ENCODE results near the gene SDSL. TPM values are rescaled to one million over a fixed set of nuclear protein-coding genes. Genes with fewer than 3 reads are reported as not detected.

SDSL gene
- polyA plus RNA-seq, 1 donor (not counting 4 experiments of a cell fraction or from before 2014, with no cell fraction given) = 1.9 TPM

DNA sequence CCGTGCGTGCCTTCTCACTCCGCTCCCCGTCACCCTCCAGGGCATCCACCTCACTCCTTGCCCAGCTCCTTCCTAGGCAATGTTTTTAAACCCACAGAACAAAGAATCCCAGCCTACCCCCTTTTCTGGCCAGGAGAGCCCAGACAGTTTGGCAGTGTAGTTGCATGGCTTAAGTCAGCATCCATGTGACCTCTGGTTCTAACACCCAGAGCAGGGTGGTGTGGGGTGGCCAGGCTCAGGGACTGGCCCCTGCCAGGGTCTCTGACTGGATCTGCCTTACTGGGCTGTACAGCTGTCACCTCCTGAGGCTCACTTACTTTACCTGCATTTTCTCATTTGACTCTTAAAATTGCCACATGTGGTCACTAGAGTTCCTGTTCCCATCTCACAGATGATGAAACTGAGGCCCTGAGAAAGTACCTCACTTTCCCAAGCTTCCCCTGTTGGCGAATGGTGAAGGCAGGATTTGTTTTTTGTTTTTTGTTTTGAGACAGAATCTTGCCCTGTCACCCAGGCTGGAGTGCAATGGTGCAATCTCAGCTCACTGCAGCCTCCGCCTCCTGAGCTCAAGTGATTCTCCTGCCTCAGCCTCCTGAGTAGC lies 36.8 kb upstream of the SDSL start:
- H3K9me1 ChIP-seq (ENCODE audit: control insufficient read depth, extremely low read depth, insufficient read depth, low read length) = no peaks in the 10 kb centered on the region
- no peak overlapping the region for H3K4me3 ChIP-seq (ENCODE audit: control insufficient read depth in 2 of 3, extremely low read depth in 1 of 3, insufficient read depth in 2 of 3, low read depth in 1 of 3, low read length in 3 of 3)
- H3K79me2 ChIP-seq (ENCODE audit: control insufficient read depth, insufficient read depth, low read length) = no peaks in the 10 kb centered on the region
- H4K20me1 ChIP-seq (ENCODE audit: control insufficient read depth, extremely low read depth, insufficient read depth, low read length) = no peaks in the 10 kb centered on the region
- H3K4me2 ChIP-seq (ENCODE audit: control insufficient read depth, extremely low read depth, insufficient read depth, low read depth, low read length) = no peak overlapping the region
- H3K9ac ChIP-seq (ENCODE audit: control insufficient read depth, extremely low read depth, insufficient read depth, low read length) = no peak overlapping the region
- no peak for DNase-seq (ENCODE audit: low read depth, low spot score)
- H3K27ac ChIP-seq (ENCODE audit: control insufficient read depth, insufficient read depth, low read length) = no peak overlapping the region
- no peaks in the 10 kb centered on the region for H3K9me3 ChIP-seq (ENCODE audit: control insufficient read depth, low read depth, low read length)
- dilution Hi-C loops (cut with MboI; ENCODE audit: extremely low pct_ligation_motif_present, low sequenced_read_pairs) = no loop called here
- no peak overlapping the region for H2AFZ ChIP-seq (ENCODE audit: control insufficient read depth, low read length)
- no peaks in the 10 kb centered on the region for H3K27me3 ChIP-seq (ENCODE audit: control insufficient read depth, extremely low read depth, insufficient read depth, low read length)
- H3K4me1 ChIP-seq (ENCODE audit: control insufficient read depth, extremely low read depth, insufficient read depth, low read length) = no peaks in the 10 kb centered on the region
- no peak for FAIRE-seq
- no peak for TF ChIP-seq EZH2 (IDR thresholded peaks at IDR 0.05; ENCODE audit: low read length)
- TF ChIP-seq, protein P1, sequence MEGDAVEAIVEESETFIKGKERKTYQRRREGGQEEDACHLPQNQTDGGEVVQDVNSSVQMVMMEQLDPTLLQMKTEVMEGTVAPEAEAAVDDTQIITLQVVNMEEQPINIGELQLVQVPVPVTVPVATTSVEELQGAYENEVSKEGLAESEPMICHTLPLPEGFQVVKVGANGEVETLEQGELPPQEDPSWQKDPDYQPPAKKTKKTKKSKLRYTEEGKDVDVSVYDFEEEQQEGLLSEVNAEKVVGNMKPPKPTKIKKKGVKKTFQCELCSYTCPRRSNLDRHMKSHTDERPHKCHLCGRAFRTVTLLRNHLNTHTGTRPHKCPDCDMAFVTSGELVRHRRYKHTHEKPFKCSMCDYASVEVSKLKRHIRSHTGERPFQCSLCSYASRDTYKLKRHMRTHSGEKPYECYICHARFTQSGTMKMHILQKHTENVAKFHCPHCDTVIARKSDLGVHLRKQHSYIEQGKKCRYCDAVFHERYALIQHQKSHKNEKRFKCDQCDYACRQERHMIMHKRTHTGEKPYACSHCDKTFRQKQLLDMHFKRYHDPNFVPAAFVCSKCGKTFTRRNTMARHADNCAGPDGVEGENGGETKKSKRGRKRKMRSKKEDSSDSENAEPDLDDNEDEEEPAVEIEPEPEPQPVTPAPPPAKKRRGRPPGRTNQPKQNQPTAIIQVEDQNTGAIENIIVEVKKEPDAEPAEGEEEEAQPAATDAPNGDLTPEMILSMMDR (optimal IDR thresholded peaks at IDR 0.05 in 1 of 3, IDR thresholded peaks at IDR 0.05 in 1 of 3, conservative IDR thresholded peaks at IDR 0.05 in 1 of 3; ENCODE audit: extremely low read depth in 1 of 3, insufficient read depth in 2 of 3, low read length in 3 of 3) = no peak
- H3K36me3 ChIP-seq (ENCODE audit: control insufficient read depth in 2 of 2, extremely low read depth in 1 of 2, insufficient read depth in 2 of 2, low read length in 2 of 2) = peaks cover 0 to 30% of the 10 kb centered on the region in 2 experiments

DNA sequence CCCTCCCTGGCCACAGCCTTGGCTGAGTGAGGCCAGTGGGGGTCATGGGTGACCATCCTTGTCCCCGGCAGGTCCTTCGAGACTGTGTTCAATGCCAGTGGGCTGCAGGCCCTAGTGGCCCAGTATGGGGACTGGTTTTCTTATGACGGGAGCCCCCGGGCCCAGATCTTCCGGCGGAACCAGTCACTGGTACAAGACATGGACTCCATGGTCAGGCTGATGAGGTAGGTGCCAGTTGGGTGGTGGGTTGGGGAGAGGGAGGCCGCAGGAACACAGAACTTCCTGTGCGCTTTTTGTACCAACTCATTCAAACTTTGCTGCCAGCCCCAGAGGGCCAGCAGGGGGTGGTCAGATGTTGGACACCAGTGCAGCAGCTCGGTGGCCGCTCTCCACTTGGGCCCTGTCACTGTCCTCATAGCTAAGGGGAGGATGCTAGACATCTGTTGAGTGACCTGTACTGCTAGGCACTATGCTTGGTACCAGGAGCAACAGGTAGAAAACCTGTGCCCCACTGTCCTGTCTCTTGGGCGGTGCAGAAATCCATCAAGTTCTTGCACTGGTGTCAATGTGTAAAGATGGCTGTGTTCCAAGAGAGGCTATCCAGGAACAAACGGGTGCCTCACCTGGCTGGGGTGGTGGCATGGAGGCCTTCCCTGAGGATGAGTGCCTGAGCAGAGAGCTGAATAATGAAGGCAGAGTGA lies 35.2 kb upstream of the SDSL start:
- Histone ChIP-seq H3K36me3 (ENCODE audit: control insufficient read depth in 2 of 2, extremely low read depth in 1 of 2, insufficient read depth in 2 of 2, low read length in 2 of 2) (peaks cover 0 to 29% of the 10 kb centered on the region in 2 experiments), H3K9me3 (ENCODE audit: control insufficient read depth, low read depth, low read length) (no peaks in the 10 kb centered on the region), H3K27ac (ENCODE audit: control insufficient read depth, insufficient read depth, low read length) (no peak overlapping the region), H3K4me1 (ENCODE audit: control insufficient read depth, extremely low read depth, insufficient read depth, low read length) (no peaks in the 10 kb centered on the region), H3K27me3 (ENCODE audit: control insufficient read depth, extremely low read depth, insufficient read depth, low read length) (no peaks in the 10 kb centered on the region), H3K9ac (ENCODE audit: control insufficient read depth, extremely low read depth, insufficient read depth, low read length) (no peak overlapping the region), H4K20me1 (ENCODE audit: control insufficient read depth, extremely low read depth, insufficient read depth, low read length) (no peaks in the 10 kb centered on the region), H3K4me2 (ENCODE audit: control insufficient read depth, extremely low read depth, insufficient read depth, low read depth, low read length) (no peak overlapping the region), H3K79me2 (ENCODE audit: control insufficient read depth, insufficient read depth, low read length) (no peaks in the 10 kb centered on the region), H3K4me3 (ENCODE audit: control insufficient read depth in 2 of 3, extremely low read depth in 1 of 3, insufficient read depth in 2 of 3, low read depth in 1 of 3, low read length in 3 of 3) (no peak overlapping the region), H2AFZ (ENCODE audit: control insufficient read depth, low read length) (no peak overlapping the region), H3K9me1 (ENCODE audit: control insufficient read depth, extremely low read depth, insufficient read depth, low read length) (no peaks in the 10 kb centered on the region)
- TF ChIP-seq EZH2 (IDR thresholded peaks at IDR 0.05; ENCODE audit: low read length) = no peak
- TF ChIP-seq, protein P1 (optimal IDR thresholded peaks at IDR 0.05 in 1 of 3, IDR thresholded peaks at IDR 0.05 in 1 of 3, conservative IDR thresholded peaks at IDR 0.05 in 1 of 3; ENCODE audit: extremely low read depth in 1 of 3, insufficient read depth in 2 of 3, low read length in 3 of 3) = no peak
- dilution Hi-C loops (cut with MboI; ENCODE audit: extremely low pct_ligation_motif_present, low sequenced_read_pairs) = no loop called here
- no peak for FAIRE-seq
- no peak for DNase-seq (ENCODE audit: low read depth, low spot score)
